ENCODE data around the gene TASP1. TPM values are rescaled to one million over a fixed set of nuclear protein-coding genes. Genes with fewer than 3 reads are reported as not detected.

TASP1 gene
- total and polyA plus RNA-seq, 10 of the 15 experiments (the other 5 are each of a cell fraction or from before 2014, with no cell fraction given), result 7.4 to 17.8 (median 10.5) TPM

- TF ChIP-seq TAF1 (IDR thresholded peaks at IDR 0.05; ENCODE audit: borderline replicate concordance, low read depth, low read length) (no peak), NFYB (IDR thresholded peaks at IDR 0.05; ENCODE audit: insufficient read depth, low read depth, low read length) (no peak), JUND (IDR thresholded peaks at IDR 0.05; ENCODE audit: low read depth, low read length) (no peak), SIN3A (IDR thresholded peaks at IDR 0.05; ENCODE audit: low read depth, low read length) (no peak), NKRF (conservative IDR thresholded peaks at IDR 0.05) (no peak), BMI1 (IDR thresholded peaks at IDR 0.05; ENCODE audit: borderline replicate concordance) (no peak), MEF2A (IDR thresholded peaks at IDR 0.05; ENCODE audit: insufficient read depth, low read depth, low read length) (no peak)
Observed at GRCh38 chr20:13613917-13614316, 24.8 kb downstream of the TASP1 start (continued).

- BruUV-seq (replicated peaks), result no TSS peak
- H3K27ac ChIP-seq (ENCODE audit: control insufficient read depth, insufficient read depth), result no peak overlapping the region
- intact Hi-C loops (cut with micrococcal nuclease; ENCODE audit: unreplicated experiment) (loop anchor here (2.0 kb wide), 1 partner anchor 161 kb away; no protein-coding TSS in a partner anchor), in situ Hi-C loops (cut with MboI) (no loop called here)
- no peak for DNase-seq (ENCODE audit: low read depth, low spot score)
- H3K27me3 ChIP-seq (replicated peaks in 1 of 2; ENCODE audit: control insufficient read depth in 2 of 2, insufficient read depth in 2 of 2, low read length in 1 of 2), result no peaks in the 10 kb centered on the region
- POLR2A ChIA-PET, result interaction anchor here (0.6 kb wide), 1 partner anchor 172 kb away, joined by 3 read pairs; no protein-coding TSS in a partner anchor
- no peak overlapping the region for H3K4me3 ChIP-seq
- no peaks in the 10 kb centered on the region for H3K4me1 ChIP-seq (ENCODE audit: control insufficient read depth, insufficient read depth, low read length)
- SMC1A ChIA-PET (ENCODE audit: uncharacterized antibody, unreplicated experiment), result interaction anchor here (0.8 to 2.5 kb wide), 12 partner anchors 8 to 263 kb away, joined by 3 to 46 read pairs (median 5); no protein-coding TSS in a partner anchor
- FAIRE-seq, result no peak
- 100% methylated on average over 2 of the region's 2 CpGs for WGBS (ENCODE audit: insufficient coverage, insufficient replicate concordance, low lambda C conversion rate, missing lambda C conversion rate)
- H3K9me3 ChIP-seq (replicated peaks; ENCODE audit: control insufficient read depth, insufficient read depth, low read length), result no peaks in the 10 kb centered on the region
- RAD21 ChIA-PET (ENCODE audit: unreplicated experiment), result interaction anchor here (1.2 to 3.8 kb wide), 6 partner anchors 27 to 176 kb away, joined by 3 to 41 read pairs (median 6); partner anchors contain the start of genes ESF1, NDUFAF5 and TASP1
- no peak overlapping the region for H3K9ac ChIP-seq (ENCODE audit: control insufficient read depth, insufficient read depth, low read length)
- CTCF ChIA-PET, result interaction anchor here (0.7 to 5.7 kb wide), 15 partner anchors 9 to 287 kb away, joined by 3 to 92 read pairs (median 4); partner anchors contain the start of genes ESF1 and NDUFAF5
- no peak for ATAC-seq
- no peaks in the 10 kb centered on the region for H4K20me1 ChIP-seq (ENCODE audit: control insufficient read depth, insufficient read depth)
- H3K4me2 ChIP-seq (ENCODE audit: control insufficient read depth, insufficient read depth), result no peak overlapping the region
- H2AFZ ChIP-seq (ENCODE audit: control insufficient read depth, low read depth, low read length), result no peak overlapping the region
- no peaks in the 10 kb centered on the region for H3K79me2 ChIP-seq (ENCODE audit: control insufficient read depth, insufficient read depth, low read length)
- H3K36me3 ChIP-seq (ENCODE audit: control insufficient read depth in 2 of 2, insufficient read depth in 2 of 2, low read length in 1 of 2), result no peaks in the 10 kb centered on the region
- TF ChIP-seq RUNX3 (IDR thresholded peaks at IDR 0.05; ENCODE audit: low read length) (no peak), TCF3 (IDR thresholded peaks at IDR 0.05; ENCODE audit: borderline replicate concordance, insufficient read depth, low read depth, low read length) (no peak), EZH2 (IDR thresholded peaks at IDR 0.05; ENCODE audit: borderline replicate concordance, control insufficient read depth, low read depth, low read length) (no peak), ZNF687 (IDR thresholded peaks at IDR 0.05) (no peak), MTA2 (IDR thresholded peaks at IDR 0.05; ENCODE audit: low read depth) (no peak), NR2C2 (IDR thresholded peaks at IDR 0.05; ENCODE audit: borderline replicate concordance, control insufficient read depth, insufficient read length, low read depth) (no peak), ZNF217 (IDR thresholded peaks at IDR 0.05) (no peak), MEF2A (IDR thresholded peaks at IDR 0.05; ENCODE audit: insufficient read depth, low read depth, low read length) (no peak)
Observed at GRCh38 chr20:13611611-13612125, 27.1 kb downstream of the TASP1 start.

All from GM12878 (cell line).